ENCODE measurements around the gene MACO1. TPM values are rescaled to one million over a fixed set of nuclear protein-coding genes. Genes with fewer than 3 reads are reported as not detected.
"Not testable (repeated sequence)": the region's sequence is repeated elsewhere in the genome, so short reads cannot be mapped to it uniquely, and the experiment has no call there.

Gene MACO1
- total and polyA plus RNA-seq, 2 of the 13 experiments (the other 11 are each of a cell fraction or from before 2014, with no cell fraction given): 9.7 to 17.0 TPM

- DNase-seq (ENCODE audit: low spot score); H2AFZ ChIP-seq (ENCODE audit: low read length); ATAC-seq; H3K4me3 ChIP-seq (replicated peaks in 1 of 3; ENCODE audit: insufficient read depth in 1 of 3, low read depth in 2 of 3, low read length in 3 of 3); CTCF ChIA-PET (ENCODE audit: low intra/inter-chr PET ratio, low total read pairs); H3K27me3 ChIP-seq (ENCODE audit: control insufficient read depth in 1 of 2, insufficient read depth in 2 of 2, low read length in 2 of 2); POLR2A ChIA-PET; H3K4me2 ChIP-seq (ENCODE audit: low read depth, low read length); H3K79me2 ChIP-seq (ENCODE audit: insufficient read depth, low read length); H3K4me1 ChIP-seq (ENCODE audit: insufficient read depth, low read length); FAIRE-seq; H3K9ac ChIP-seq (ENCODE audit: insufficient read depth, low read depth, low read length); BruUV-seq (replicated peaks); H3K27ac ChIP-seq (ENCODE audit: extremely low read length, insufficient read depth, low read length); H3K36me3 ChIP-seq (replicated peaks in 1 of 2; ENCODE audit: control insufficient read depth in 1 of 2, insufficient read depth in 2 of 2, low read length in 2 of 2); H4K20me1 ChIP-seq (ENCODE audit: insufficient read depth, low read length); H3K9me3 ChIP-seq (ENCODE audit: low read length): not testable (repeated sequence)
- WGBS (ENCODE audit: low lambda C conversion rate): no CpG with 5 or more reads among the region's 1 CpG
- peak; percentile 83 for TF ChIP-seq ZNF331 (CRISPR knock-in tag; IDR thresholded peaks at IDR 0.05)
- intact Hi-C loops (cut with micrococcal nuclease; ENCODE audit: unreplicated experiment) (loop anchor here (10.0 kb wide), 1 partner anchor 130 kb away; no protein-coding TSS in a partner anchor), in situ Hi-C loops (cut with HindIII; ENCODE audit: extremely low pct_ligation_motif_present, low pct_unique_long_range_greater_than_20kb) (loop anchor here (25.0 kb wide), 1 partner anchor 98 kb away; no protein-coding TSS in a partner anchor)
Measured at GRCh38 chr1:25414578-25414977, 16.1 kb upstream of the MACO1 start.

- intact Hi-C loops (cut with micrococcal nuclease; ENCODE audit: unreplicated experiment): loop anchor here (10.0 kb wide), 1 partner anchor 132 kb away; no protein-coding TSS in a partner anchor
- ATAC-seq: not testable (repeated sequence)
- 31% methylated on average over 4 of the region's 4 CpGs for WGBS (ENCODE audit: low lambda C conversion rate)
Measured at GRCh38 chr1:25417280-25417679, 13.4 kb upstream of the MACO1 start.

GRCh38 chr1:25419339-25419738 lies 11.4 kb upstream of the MACO1 start:
- CTCF ChIA-PET (ENCODE audit: low intra/inter-chr PET ratio, low total read pairs); FAIRE-seq: not testable (repeated sequence)

More at GRCh38 chr1:25417280-25417679, 13.4 kb upstream of the MACO1 start:
- H3K4me1 ChIP-seq (ENCODE audit: insufficient read depth, low read length); H3K4me3 ChIP-seq (replicated peaks in 1 of 3; ENCODE audit: insufficient read depth in 1 of 3, low read depth in 2 of 3, low read length in 3 of 3); H3K36me3 ChIP-seq (replicated peaks in 1 of 2; ENCODE audit: control insufficient read depth in 1 of 2, insufficient read depth in 2 of 2, low read length in 2 of 2); DNase-seq (ENCODE audit: low spot score); H4K20me1 ChIP-seq (ENCODE audit: insufficient read depth, low read length); BruUV-seq (replicated peaks); H3K79me2 ChIP-seq (ENCODE audit: insufficient read depth, low read length); H3K27me3 ChIP-seq (ENCODE audit: control insufficient read depth in 1 of 2, insufficient read depth in 2 of 2, low read length in 2 of 2); H2AFZ ChIP-seq (ENCODE audit: low read length); H3K27ac ChIP-seq (ENCODE audit: extremely low read length, insufficient read depth, low read length); FAIRE-seq; CTCF ChIA-PET (ENCODE audit: low intra/inter-chr PET ratio, low total read pairs); H3K4me2 ChIP-seq (ENCODE audit: low read depth, low read length); H3K9ac ChIP-seq (ENCODE audit: insufficient read depth, low read depth, low read length); H3K9me3 ChIP-seq (ENCODE audit: low read length); POLR2A ChIA-PET: not testable (repeated sequence)
- in situ Hi-C loops (cut with HindIII; ENCODE audit: extremely low pct_ligation_motif_present, low pct_unique_long_range_greater_than_20kb): loop anchor here (25.0 kb wide), 1 partner anchor 95 kb away; no protein-coding TSS in a partner anchor

GRCh38 chr1:25420715-25421114 lies 10.0 kb upstream of the MACO1 start, which contains the start of gene RHCE:
TSS of gene RHCE (minus strand) at chr1:25420825. CDS start at chr1:25420786, 39 bp downstream.
- H3K4me1 ChIP-seq (ENCODE audit: insufficient read depth, low read length); BruUV-seq (replicated peaks); ATAC-seq; intact Hi-C loops (cut with micrococcal nuclease; ENCODE audit: unreplicated experiment); H3K9ac ChIP-seq (ENCODE audit: insufficient read depth, low read depth, low read length); DNase-seq (ENCODE audit: low spot score); H3K36me3 ChIP-seq (replicated peaks in 1 of 2; ENCODE audit: control insufficient read depth in 1 of 2, insufficient read depth in 2 of 2, low read length in 2 of 2); H3K27me3 ChIP-seq (ENCODE audit: control insufficient read depth in 1 of 2, insufficient read depth in 2 of 2, low read length in 2 of 2); POLR2A ChIA-PET; FAIRE-seq; H3K4me2 ChIP-seq (ENCODE audit: low read depth, low read length); CTCF ChIA-PET (ENCODE audit: low intra/inter-chr PET ratio, low total read pairs); H3K4me3 ChIP-seq (replicated peaks in 1 of 3; ENCODE audit: insufficient read depth in 1 of 3, low read depth in 2 of 3, low read length in 3 of 3); H2AFZ ChIP-seq (ENCODE audit: low read length); H4K20me1 ChIP-seq (ENCODE audit: insufficient read depth, low read length); H3K79me2 ChIP-seq (ENCODE audit: insufficient read depth, low read length); H3K27ac ChIP-seq (ENCODE audit: extremely low read length, insufficient read depth, low read length); H3K9me3 ChIP-seq (ENCODE audit: low read length): not testable (repeated sequence)
- in situ Hi-C loops (cut with HindIII; ENCODE audit: extremely low pct_ligation_motif_present, low pct_unique_long_range_greater_than_20kb): loop anchor here (25.0 kb wide), 1 partner anchor 92 kb away; no protein-coding TSS in a partner anchor
- WGBS (ENCODE audit: low lambda C conversion rate): 82% methylated on average over 8 of the region's 9 CpGs

More at GRCh38 chr1:25419339-25419738, 11.4 kb upstream of the MACO1 start:
- H3K9me3 ChIP-seq (ENCODE audit: low read length); H3K27me3 ChIP-seq (ENCODE audit: control insufficient read depth in 1 of 2, insufficient read depth in 2 of 2, low read length in 2 of 2); POLR2A ChIA-PET; H3K4me2 ChIP-seq (ENCODE audit: low read depth, low read length); H3K4me1 ChIP-seq (ENCODE audit: insufficient read depth, low read length); H3K27ac ChIP-seq (ENCODE audit: extremely low read length, insufficient read depth, low read length); DNase-seq (ENCODE audit: low spot score); H3K79me2 ChIP-seq (ENCODE audit: insufficient read depth, low read length); H2AFZ ChIP-seq (ENCODE audit: low read length); BruUV-seq (replicated peaks); H4K20me1 ChIP-seq (ENCODE audit: insufficient read depth, low read length); H3K4me3 ChIP-seq (replicated peaks in 1 of 3; ENCODE audit: insufficient read depth in 1 of 3, low read depth in 2 of 3, low read length in 3 of 3); H3K36me3 ChIP-seq (replicated peaks in 1 of 2; ENCODE audit: control insufficient read depth in 1 of 2, insufficient read depth in 2 of 2, low read length in 2 of 2); H3K9ac ChIP-seq (ENCODE audit: insufficient read depth, low read depth, low read length); ATAC-seq: not testable (repeated sequence)
- intact Hi-C loops (cut with micrococcal nuclease; ENCODE audit: unreplicated experiment) (loop anchor here (10.0 kb wide), 1 partner anchor 135 kb away; no protein-coding TSS in a partner anchor), in situ Hi-C loops (cut with HindIII; ENCODE audit: extremely low pct_ligation_motif_present, low pct_unique_long_range_greater_than_20kb) (loop anchor here (25.0 kb wide), 1 partner anchor 93 kb away; no protein-coding TSS in a partner anchor)
- 80% methylated on average over 1 of the region's 1 CpG for WGBS (ENCODE audit: low lambda C conversion rate)

All from HepG2 (cell line).